GM21381 (cell line): Measurements from ENCODE around the gene FNIP1.
A peak's percentile ranks its signal among the peaks of the same experiment; 100 is the strongest.
"Not testable (repeated sequence)": the region's sequence is repeated elsewhere in the genome, so short reads cannot be mapped to it uniquely, and the experiment has no call there.

Source experiments
- ATAC-seq: cut with Tn5 transposase; IDR thresholded peaks from one replicate; pipeline ENCODE4 v1.9.1; 2021; ENCODE audit warnings: mild to moderate bottlenecking, moderate library complexity; ENCODE audit not compliant: unreplicated experiment

FNIP1 gene

DNA sequence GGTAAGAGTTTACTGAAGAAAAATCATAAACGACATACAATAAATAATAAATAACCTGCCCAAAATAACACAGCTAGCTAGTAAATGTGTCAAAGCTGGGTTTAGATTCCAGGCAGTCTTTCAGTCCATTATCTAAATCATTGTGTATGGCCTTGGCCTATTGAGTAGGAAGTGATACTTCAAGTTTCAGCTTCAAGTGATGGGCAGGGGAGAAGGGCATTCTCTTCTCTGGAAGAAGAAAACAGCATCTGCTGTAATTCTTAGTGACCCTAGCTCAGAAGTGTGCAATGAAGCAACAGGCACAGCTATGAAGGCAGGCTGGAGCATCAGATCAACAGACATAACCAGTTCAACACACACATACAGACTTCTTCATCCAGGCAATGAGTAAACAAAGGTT, 42.5 kb downstream of the FNIP1 start:
- ATAC-seq, result no peak

DNA sequence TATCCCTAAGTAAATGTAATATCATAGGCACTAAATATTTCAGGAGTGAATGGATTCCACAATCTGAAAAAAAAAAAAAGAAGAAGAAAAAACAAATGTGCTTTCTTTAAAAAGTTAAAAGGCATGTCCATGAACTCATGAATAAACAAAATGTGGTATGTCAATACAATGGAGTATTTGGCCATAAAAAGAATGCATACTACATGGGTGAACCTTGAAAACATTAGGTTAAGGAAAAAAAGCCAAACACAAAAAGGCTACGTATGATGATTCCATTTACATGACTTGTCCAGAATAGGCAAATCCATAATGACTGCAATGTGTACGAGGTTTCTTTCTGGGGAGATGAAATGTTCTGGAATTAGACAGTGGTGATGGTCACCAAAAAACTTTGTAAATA, 45.3 kb downstream of the FNIP1 start:
- ATAC-seq, result no peak

DNA sequence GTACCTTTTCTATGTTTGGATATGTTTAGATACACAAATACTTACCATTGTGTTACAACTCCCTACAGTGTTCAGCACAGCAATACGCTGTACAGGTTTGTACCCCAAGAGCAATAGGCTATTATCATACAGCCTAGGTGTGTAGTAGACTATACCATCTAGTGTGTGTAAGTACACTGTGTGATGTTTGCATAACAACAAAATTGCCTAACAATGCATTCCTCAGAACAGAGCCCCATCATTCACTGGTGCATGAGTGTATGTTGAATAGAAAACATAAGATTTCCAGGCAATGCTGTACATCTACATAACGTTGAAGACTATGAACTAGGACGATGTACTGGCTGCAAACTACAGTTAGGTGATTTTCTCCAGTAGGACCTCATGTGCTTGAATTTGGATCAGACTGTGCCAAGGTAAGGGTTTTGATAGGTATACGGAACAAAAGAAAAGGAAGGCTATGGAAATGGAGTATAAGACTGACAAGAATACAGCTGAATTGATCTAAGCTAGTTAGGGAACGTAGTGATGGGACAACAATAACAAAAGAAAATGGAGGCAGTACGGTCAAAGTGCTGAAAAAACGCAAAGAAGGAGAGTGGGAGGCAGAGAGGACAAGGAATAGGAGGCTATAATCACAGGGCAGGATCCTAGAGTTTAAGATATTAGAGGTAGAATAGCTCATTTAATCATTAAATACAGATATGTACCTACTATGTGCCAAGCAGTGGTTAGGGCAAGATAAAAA, 46.9 kb downstream of the FNIP1 start:
- no peak for ATAC-seq

DNA sequence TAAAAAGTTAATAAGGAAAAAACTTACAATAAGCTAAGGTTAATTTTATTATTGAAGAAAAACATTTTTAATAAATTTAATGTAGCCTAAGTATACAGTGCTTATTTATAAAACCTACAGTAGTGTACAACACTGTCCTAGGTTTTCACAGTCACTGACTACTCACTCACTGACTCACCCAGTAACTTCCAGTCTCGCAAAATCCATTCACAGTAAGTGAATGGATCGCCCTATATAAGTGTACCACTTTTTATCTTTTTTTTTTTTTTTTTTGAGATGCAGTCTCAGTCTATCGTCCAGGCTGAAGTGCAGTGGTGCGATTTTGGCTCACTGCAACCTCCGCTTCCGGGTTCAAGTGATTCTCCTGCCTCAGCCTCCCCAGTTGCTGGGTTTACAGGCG, 47.7 kb downstream of the FNIP1 start:
- no peak for ATAC-seq

DNA sequence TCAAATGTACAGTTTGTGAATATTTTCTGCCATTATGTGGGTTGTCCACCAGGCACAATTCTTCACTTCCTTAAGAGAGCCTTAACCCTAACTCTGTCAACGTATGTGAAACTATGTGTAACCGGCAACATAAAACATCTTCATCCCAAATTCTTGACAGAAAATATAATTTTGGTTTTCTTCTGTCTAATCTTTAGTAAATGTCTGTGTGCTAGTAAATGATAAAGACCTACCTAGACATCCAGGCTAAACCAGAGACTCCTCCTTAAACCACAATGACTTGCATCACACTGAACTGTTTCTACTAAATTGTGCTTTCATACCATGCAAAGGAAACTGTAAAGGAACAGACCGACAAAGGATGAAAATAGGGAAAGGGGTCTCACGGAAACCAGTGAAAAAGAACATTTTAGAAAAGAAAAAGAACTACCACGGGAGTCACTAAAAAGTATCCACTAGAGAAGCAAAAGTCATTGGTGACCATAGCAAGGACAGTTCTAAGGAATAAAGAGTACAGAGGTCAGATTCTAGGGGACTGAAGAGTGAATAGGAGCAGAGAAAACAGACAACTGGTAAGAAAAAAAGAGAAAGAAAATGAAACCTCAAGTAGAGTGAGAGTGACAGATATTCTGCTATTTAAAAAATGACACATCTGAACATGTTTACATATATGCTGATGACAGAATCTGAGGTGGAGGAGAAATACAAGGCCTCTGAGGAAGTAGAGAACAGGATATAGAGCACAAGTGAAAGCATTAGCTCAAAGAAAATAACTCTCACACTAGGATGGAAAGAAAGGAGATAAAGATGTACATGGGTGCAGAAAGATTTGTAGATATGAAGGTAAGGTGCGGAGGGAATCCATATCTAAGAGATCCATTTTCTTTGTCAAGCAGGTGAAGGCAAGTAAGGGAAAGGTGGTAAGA, 49.4 kb downstream of the FNIP1 start:
- peak; percentile 67 for ATAC-seq

DNA sequence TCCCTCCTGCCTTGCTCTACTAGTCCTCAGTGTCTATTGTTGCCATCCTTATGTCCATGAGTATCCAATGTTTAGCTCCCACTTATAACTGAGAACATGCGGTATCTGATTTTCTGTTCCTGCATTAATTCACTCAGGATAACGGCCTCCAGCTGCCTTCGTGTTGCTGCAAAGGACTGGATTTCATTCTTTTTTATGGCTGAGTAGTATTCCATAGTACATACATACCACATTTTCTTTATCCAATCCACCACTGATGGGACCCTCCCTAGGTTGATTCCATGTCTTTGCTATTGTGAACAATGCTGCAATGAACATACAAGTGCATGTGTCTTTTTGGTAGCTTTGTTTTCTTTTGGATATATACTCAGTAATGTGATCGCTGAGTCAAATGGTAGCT, 50.4 kb downstream of the FNIP1 start:
- no peak for ATAC-seq

DNA sequence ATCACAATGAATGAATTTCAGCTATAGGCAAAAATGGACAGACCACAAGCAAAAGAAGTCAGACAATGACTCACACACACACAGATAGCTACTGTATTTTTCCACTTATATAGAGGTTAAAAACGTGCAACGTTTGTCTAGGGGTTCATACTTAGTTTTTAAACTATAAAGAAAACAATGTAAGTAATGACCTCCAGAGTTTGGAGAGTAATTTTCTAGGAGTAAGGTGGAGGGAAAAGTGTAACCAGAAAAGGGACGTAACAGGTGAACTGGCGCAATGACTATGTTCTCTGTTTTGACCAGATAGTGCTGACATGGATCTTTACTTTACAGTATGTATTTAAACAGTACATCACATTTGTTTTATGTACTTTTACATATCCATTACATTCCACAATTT, 51.1 kb downstream of the FNIP1 start:
- no peak for ATAC-seq

DNA sequence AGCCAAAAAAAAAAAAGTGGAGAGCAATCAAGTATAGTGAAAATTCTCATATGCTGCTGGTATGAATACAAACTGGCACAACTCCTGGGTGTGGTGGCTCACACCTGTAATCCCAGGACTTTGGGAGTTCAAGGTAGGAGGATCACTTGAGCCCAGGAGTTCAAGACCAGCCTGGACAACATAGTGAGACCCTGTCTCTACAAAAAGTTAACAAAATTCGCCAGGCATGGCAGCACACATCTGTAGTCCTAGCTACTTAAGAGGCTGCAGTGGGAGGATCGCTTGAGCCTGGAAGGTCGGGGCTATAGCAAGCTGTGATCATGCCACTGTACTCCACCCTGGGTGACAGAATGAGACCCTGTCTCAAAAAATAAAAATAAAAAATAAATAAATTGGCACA, 51.7 kb downstream of the FNIP1 start:
- ATAC-seq, result no peak

DNA sequence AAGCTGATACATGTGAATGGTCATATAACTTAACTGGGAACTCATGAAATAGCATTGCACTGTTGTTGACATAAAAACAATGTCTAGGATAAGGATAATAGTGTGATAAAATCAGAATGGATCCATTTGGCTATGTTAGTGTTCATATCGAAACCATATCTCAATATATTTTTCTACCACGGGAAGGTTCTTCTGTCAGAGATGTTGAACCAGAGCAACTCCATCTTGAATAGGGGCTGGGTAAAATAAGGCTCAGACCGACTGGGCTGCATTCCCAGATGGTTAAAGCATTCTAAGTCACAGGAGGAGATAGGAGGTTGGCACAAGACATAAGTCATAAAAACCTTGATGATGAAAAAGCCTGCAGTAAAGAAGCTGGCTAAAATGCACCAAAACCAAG, 56.3 kb downstream of the FNIP1 start:
- no peak for ATAC-seq

DNA sequence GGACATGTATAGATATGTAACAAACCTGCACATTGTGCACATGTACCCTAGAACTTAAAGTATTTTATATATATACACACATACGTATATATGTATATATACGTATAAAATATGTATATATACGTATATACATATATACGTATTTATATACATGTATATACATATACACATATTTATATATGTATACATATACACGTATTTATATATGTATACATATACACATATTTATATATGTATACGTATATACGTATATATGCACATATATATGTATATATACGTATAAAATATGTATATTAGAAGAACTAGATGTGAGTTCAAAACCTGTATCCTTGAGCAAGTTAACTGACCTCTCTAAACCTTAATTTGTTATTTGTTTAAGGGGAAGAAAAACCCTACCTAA, 61.4 kb downstream of the FNIP1 start:
- no peak for ATAC-seq

DNA sequence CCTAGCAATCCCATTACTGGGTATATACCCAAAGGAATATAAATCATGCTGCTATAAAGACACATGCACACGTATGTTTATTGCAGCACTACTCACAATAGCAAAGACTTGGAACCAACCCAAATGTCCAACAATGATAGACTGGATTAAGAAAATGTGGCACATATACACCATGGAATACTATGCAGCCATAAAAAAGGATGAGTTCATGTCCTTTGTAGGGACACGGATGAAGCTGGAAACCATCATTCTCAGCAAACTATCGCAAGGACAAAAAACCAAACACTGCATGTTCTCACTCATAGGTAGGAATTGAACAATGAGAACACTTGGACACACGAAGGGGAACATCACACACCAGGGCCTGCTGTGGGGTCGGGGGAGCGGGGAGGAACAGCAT, 61.9 kb downstream of the FNIP1 start:
- ATAC-seq, result not testable (repeated sequence)

DNA sequence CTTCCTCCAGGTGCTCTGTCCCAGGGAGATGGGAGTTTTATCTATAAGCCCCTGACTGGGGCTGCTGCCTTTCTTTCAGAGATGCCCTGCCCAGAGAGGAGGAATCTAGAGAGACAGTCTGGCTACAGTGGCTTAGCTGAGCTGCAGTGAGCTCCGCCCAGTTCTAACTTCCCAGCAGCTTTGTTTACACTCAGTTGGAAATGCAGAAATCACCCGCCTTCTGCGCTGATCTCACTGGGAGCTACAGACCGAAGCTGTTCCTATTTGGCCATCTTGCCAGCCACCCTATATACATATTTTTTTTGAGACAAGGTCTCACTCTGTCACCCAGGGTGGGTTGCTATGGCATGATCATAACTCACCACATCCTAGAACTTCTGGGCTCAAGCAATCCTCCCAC, 67.5 kb downstream of the FNIP1 start:
- not testable (repeated sequence) for ATAC-seq

DNA sequence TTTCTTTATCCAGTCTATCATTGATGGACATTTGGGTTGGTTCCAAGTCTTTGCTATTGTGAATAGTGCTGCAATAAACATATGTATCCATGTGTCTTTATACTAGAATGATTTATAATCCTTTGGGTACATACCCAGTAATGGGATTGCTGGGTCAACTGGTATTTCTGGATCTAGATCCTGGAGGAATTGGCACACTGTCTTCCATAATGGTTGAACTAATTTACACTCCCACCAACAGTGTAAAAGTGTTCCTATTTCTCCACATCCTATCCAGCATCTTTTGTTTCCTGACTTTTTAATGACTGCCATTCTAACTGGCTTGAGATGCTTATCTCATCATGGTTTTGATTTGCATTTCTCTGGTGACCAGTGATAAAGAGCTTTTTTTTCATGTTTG, 72.7 kb downstream of the FNIP1 start:
- not testable (repeated sequence) for ATAC-seq

DNA sequence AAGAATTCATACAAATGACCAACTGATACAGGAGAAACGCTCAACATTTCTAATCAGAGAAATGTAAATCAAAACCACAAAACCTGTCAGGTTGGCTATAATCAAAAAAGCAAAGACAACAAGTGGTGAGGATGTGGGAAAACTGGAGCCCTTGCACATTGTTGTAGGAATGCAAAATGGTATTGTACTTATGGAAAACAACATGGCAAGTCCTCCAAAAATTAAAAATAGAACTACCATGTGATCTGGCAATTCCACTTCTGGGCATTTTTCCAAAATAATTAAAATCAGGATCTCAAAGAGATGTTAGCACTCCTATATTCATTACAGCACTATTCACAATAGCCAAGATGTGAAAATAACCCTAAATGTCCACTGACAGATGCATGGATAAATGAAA, 76.1 kb downstream of the FNIP1 start:
- ATAC-seq, result no peak

DNA sequence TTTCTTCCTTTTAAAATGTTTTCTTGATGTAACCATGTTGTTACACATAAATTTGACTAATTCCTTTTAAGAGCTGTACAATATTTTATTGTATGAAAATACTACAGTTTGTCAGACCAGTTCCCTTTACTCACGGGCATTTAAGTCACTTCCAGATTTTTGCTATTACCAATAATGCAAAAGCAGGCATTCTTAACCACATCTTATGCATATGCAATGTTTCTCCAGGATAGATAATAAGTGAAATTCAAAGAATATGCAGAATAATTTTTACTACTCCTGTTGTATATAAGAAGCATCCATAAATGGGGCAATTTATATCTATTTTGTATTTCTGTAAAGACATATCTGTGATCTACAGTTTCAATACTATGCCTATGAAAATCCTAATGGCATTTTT, 77.3 kb downstream of the FNIP1 start:
- no peak for ATAC-seq

DNA sequence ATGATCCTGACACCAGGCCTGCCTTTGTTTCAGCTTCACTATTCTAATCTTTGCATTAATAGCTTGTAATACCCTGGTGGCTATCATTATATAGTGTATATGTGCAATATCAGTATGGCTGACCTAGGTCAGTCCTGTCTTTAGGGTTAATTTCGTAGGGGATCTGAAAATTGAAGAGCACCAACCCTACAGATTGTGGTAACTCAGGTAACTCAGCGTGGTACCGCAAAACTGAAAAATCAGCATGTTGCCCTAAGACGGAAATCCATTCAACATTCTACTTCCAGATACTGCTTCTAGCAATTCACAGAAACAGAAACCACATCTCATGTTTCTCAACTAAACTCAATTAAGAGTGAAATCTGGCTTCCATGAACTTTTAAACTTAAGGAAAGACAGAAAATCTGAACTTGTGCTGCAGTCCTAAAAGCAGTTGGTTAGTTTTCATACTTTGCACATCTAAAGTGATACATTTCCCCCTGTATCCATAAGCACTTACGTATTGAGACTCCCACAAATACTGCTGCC, 78.3 kb downstream of the FNIP1 start:
- ATAC-seq, result no peak

DNA sequence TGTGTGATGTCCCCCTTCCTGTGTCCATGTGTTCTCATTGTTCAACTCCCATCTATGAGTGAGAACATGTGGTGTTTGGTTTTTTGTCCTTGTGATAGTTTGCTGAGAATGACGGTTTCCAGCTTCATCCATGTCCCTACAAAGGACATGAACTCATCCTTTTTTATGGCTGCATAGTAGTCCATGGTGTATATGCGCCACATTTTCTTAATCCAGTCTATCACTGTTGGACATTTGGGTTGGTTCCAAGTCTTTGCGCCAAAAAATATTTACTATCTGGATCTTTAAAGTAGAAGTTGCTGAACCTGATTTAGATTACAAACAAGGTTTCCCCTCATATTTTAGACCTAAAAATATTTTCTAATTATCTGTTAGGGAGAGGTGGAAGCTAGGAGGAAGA, 79.7 kb downstream of the FNIP1 start:
- not testable (repeated sequence) for ATAC-seq

DNA sequence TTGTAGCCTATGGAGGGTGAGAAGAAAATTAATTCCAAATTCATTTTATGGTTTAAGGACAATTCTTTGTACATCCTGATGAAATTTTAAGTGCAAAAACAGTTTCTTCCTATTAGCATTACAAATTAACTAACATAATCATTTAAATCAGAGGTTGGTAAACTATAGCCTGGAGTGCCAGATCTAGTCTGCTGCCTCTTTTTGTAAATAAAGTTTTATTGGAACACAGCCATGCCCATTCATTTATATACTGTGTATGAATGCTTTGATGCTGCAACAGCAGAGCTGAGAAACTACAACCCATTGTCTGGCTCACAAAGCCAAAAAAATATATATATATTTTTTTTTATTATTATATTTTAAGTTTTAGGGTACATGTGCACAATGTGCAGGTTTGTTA, 80.2 kb downstream of the FNIP1 start:
- no peak for ATAC-seq

DNA sequence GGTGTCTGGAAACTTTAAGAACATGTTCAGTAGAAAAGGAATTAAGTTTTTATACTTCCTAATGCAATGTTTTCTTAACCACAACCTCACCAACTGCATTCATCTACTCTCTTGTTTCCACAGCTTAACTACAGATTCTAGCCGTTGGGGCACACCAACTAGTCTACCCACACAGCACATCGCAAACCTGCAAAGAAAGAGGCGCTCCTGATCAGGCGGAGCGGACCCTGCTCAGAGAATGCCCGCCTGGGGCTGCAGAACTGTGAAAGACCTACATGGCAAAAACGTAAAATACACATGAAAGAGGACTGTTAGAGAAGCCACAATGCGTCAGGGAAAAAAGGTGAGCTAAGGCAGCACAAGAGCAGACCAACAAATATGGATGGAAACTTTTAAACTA, 86.4 kb downstream of the FNIP1 start:
- no peak for ATAC-seq

DNA sequence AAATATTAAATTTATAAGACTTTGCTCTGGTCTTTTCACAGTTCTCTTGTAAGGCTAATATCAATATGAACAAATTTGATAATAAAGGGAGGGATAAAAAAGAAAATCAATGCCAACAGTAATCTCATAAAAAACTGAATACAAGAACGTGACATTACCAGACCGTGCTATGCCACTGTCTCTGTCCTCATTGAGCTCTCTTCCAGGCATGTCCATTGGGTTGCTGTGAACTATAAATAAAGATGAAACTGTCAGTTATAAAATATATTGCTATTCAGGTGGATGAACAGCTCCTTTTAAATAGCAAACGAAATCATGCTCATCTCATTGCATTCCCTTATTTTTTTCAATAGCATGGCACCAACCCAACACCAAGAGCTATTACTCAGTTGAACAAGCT, 87.8 kb downstream of the FNIP1 start:
- no peak for ATAC-seq

DNA sequence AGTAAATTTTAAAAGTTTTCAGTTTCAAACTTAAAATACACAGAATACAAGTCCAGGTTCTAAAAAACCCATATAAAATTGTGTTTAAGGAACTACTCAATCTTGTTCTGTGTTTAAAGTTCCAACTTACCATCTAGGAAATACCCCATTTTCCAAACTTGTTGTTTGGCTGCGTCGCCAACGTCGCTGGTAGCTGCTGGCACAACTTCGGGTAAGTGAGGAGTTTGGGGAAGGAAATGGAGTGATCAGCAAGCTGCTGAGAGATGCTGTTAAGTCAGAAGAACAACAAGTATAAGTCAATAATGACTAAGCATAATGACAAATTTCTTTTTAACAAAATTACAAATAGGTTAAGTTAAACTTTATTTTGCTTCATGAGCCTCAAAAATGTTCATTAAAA, 90.5 kb downstream of the FNIP1 start:
- no peak for ATAC-seq

DNA sequence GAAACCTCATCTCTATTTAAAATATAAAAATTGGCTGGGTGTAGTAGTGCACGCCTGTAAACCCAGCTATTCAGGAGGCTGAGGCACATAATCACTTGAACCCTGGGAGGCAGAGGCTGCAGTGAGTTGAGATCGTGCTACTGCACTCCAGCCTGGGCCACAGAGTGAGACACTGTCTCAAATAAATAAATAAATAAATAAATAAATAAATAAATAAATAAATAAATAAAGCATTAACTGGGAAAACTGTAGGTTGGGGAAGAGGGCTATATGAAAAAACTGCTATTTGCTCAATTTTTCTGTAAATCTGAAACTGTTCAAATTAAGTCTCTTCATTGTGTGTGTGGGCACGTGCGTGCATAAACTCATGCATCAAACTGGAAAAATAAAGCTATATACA, 101.9 kb downstream of the FNIP1 start:
- no peak for ATAC-seq
